BJ (cell line): ENCODE results near the gene LCE1A. TPM values are rescaled to one million over a fixed set of nuclear protein-coding genes. Genes with fewer than 3 reads are reported as not detected.

Source experiments
- CTCF ChIA-PET: fragments of 350-600 bp; formaldehyde crosslinking; extraction: SDS; loops from one replicate; lab custom pipeline; 2021; ENCODE audit warnings: antibody characterized with exemption, inconsistent platforms; lab: Yijun Ruan, JAX
- POLR2A ChIA-PET: fragments of 300-600 bp; sonication (Branson Sonifier 250); formaldehyde crosslinking; extraction: SDS; loops from one replicate; lab custom pipeline; 2021; ENCODE audit warnings: antibody characterized with exemption; lab: Charles Lee
- DNase-seq: peaks from one replicate; pipeline ENCODE4 v3.0.0-alpha.2; 2011; ENCODE audit warnings: low read depth
- H3K27me3 ChIP-seq: 2 replicates; pipeline ENCODE4 v1.6.0; 2011; ENCODE audit warnings: low read length; ENCODE audit not compliant: control insufficient read depth, insufficient read depth
- H3K36me3 ChIP-seq: 2 replicates; pipeline ENCODE4 v1.5.1; 2011; ENCODE audit warnings: low read length; ENCODE audit not compliant: control insufficient read depth, insufficient read depth
- H3K4me3 ChIP-seq: 2 replicates; pipeline ENCODE4 v1.5.1; 2011; ENCODE audit warnings: low read depth, mild to moderate bottlenecking, control low read depth, low read length
- polyA plus RNA-seq: library from polyadenylated mRNA; depleted of rRNA; stranded (reverse); fragments of >200 nt; gene quantifications from 2 replicates; pipeline ENCODE4 v1.2.3, GENCODE V29; 2011
- TF ChIP-seq, protein P1 (sequence below): IDR thresholded peaks from 2 replicates; pipeline ENCODE4 v1.5.1; 2011; ENCODE audit warnings: low read depth, mild to moderate bottlenecking, control low read depth, inconsistent platforms, low read length, moderate library complexity; ENCODE audit not compliant: insufficient read depth

Gene LCE1A
- polyA plus RNA-seq, 1 experiment = not detected

DNA sequence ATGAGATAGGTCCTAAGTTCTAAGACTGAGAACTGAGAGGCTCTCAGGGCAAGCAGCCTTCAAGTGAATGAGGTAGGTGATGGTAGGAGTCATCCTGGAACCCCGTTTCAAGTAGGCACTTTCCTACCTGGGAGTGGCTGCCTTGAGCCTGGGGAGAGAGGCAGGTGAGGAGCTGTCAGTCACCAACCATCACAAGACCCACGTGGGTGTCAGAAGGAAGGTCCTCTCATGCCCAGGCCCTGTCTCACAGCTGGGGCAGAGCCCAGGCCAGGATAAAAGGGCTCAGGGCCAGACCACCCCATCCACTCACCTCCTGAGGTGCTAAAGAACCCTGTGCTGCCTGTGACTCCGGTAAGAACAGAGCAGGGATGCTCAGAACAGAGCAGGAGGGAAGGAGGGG lies 30.9 kb upstream of the LCE1A start, which contains the start of gene LCE1D:
TSS of gene LCE1D (plus strand) at position 301 of the 400 bp plus-strand sequence. CDS start 1,074 bp downstream, outside the sequence.
- Histone ChIP-seq H3K36me3 (no peaks in the 10 kb centered on the region), H3K27me3 (no peaks in the 10 kb centered on the region), H3K4me3 (no peak within 1 kb of the TSS)
- no peak for DNase-seq
- CTCF ChIA-PET = interaction anchor here (0.6 to 0.8 kb wide), 2 partner anchors 18 to 143 kb away, joined by 3 read pairs; no protein-coding TSS in a partner anchor
- POLR2A ChIA-PET = no interaction called here
- TF ChIP-seq, protein P1, sequence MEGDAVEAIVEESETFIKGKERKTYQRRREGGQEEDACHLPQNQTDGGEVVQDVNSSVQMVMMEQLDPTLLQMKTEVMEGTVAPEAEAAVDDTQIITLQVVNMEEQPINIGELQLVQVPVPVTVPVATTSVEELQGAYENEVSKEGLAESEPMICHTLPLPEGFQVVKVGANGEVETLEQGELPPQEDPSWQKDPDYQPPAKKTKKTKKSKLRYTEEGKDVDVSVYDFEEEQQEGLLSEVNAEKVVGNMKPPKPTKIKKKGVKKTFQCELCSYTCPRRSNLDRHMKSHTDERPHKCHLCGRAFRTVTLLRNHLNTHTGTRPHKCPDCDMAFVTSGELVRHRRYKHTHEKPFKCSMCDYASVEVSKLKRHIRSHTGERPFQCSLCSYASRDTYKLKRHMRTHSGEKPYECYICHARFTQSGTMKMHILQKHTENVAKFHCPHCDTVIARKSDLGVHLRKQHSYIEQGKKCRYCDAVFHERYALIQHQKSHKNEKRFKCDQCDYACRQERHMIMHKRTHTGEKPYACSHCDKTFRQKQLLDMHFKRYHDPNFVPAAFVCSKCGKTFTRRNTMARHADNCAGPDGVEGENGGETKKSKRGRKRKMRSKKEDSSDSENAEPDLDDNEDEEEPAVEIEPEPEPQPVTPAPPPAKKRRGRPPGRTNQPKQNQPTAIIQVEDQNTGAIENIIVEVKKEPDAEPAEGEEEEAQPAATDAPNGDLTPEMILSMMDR = no peak

DNA sequence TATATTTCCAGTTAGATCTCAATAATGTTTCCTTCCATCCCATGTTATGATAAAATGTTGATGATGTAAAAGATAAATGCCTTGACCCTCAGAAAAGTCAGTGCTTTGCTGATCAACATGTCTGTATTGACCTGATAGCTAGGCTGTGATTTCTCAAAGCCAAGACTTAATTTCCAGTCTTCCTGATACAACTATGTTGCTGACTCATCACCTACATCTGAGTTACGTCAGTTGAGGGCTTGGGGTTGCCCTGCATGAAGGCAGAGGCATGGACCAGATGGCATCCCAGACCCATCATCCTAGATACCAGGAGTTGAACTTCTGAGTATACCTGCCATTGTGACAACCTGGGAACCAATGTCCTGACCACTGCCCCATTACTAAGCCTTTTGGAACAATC lies 25.9 kb upstream of the LCE1A start:
- no peak for DNase-seq
- Histone ChIP-seq H3K4me3 (no peak overlapping the region), H3K36me3 (no peaks in the 10 kb centered on the region), H3K27me3 (no peaks in the 10 kb centered on the region)
- CTCF ChIA-PET = no interaction called here
- POLR2A ChIA-PET = no interaction called here
- TF ChIP-seq, protein P1 = no peak

DNA sequence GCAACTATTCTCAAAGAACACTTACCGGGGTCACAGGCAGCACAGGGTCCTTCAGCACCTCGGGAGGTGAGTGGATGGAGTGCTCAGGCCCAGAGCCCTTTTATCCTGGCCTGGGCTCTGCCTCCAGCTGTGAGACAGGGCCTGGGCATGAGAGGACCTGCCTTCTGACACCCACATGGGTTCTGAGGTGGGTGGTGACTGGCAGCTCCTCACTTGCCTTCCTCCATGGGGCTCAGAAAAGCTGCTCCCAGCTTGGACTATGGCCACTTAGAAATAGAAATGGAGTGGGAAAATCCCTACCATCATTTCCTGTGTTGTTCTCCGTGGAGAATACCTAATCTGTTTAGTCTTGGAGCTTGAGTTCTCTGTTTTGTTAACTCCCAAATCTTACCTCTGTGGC lies 20.7 kb upstream of the LCE1A start, which contains the start of gene LCE1C:
TSS of gene LCE1C (minus strand) at position 76 of the 400 bp plus-strand sequence. CDS start 1,173 bp downstream, outside the sequence.
- no peak for DNase-seq
- TF ChIP-seq, protein P1 = no peak
- Histone ChIP-seq H3K4me3 (no peak within 1 kb of the TSS), H3K36me3 (no peaks in the 10 kb centered on the region), H3K27me3 (no peaks in the 10 kb centered on the region)
- CTCF ChIA-PET = interaction anchor here (0.7 kb wide), 1 partner anchor 152 kb away, joined by 3 read pairs; no protein-coding TSS in a partner anchor
- POLR2A ChIA-PET = no interaction called here

DNA sequence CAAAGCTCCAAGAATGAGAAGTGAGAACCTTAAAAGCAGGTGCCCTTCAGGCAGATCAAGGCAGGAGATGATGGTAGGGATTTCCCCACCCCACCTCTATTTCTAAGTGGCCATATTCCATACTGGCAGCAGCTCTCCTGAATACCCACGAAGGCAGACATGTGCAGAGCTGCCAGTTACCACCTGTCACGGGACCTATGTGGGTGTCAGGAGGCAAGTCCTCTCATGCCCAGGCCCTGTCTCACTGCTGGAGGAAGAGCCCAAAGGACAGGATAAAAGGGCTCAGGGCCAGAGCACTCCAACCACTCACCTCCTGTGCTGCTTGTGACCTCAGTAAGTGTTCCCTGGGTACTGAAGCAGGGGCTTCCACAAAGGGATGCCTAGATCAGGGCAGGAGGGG lies 16.2 kb upstream of the LCE1A start:
- no peak for DNase-seq
- ChIA-PET POLR2A (no interaction called here), CTCF (no interaction called here)
- Histone ChIP-seq H3K27me3 (no peaks in the 10 kb centered on the region), H3K4me3 (no peak overlapping the region), H3K36me3 (no peaks in the 10 kb centered on the region)
- TF ChIP-seq, protein P1 = no peak

DNA sequence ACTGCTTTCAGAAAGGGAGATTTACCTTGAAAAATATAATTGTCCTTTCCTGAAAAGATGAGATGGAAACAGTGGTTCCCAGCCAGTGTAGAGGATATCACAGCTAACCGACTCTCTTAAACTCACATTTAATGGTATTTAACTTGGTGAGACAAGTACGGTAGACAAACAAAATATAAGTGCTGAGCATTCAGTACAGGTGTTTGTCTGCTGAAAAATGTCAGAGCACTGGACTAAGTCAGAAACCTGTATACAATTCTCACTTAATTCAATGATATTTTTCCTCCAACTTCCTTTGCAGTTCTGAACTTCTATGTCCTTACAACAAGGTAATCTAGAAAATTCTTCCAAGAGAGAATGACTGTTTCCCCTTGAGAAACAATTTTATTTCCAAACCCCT lies 15.6 kb upstream of the LCE1A start, which contains the start of gene LCE1B:
TSS of gene LCE1B (plus strand) at position 301 of the 400 bp plus-strand sequence. CDS start 476 bp downstream, outside the sequence.
- no peak for DNase-seq
- H3K36me3 ChIP-seq = no peaks in the 10 kb centered on the region
- H3K4me3 ChIP-seq = no peak within 1 kb of the TSS
- TF ChIP-seq, protein P1 = no peak
- CTCF ChIA-PET = no interaction called here
- POLR2A ChIA-PET = no interaction called here
- H3K27me3 ChIP-seq = no peaks in the 10 kb centered on the region
